ENCODE results near the gene ACACA. TPM values are rescaled to one million over a fixed set of nuclear protein-coding genes. Genes with fewer than 3 reads are reported as not detected.

Gene ACACA
- total and polyA plus RNA-seq, 9 of the 15 experiments (the other 6 are each of a cell fraction or from before 2014, with no cell fraction given), result 35.9 to 135 (median 88.4) TPM

GRCh38 chr17:37225465-37225864, 181.2 kb downstream of the ACACA start:
- POLR2A ChIA-PET, result interaction anchor here (1.0 to 1.4 kb wide), 3 partner anchors 10 to 49 kb away, joined by 3 to 4 read pairs (median 3); no protein-coding TSS in a partner anchor
- H3K4me1 ChIP-seq (replicated peaks in 1 of 2; ENCODE audit: control insufficient read depth in 2 of 2, insufficient read depth in 2 of 2, low read length in 2 of 2), result no peaks in the 10 kb centered on the region
- FAIRE-seq, result no peak
- no peak for TF ChIP-seq C11orf30 (IDR thresholded peaks at IDR 0.05; ENCODE audit: low read depth)
- TF ChIP-seq TFAM (CRISPR knock-in tag; conservative IDR thresholded peaks at IDR 0.05), result no peak
- TF ChIP-seq SMAD4 (CRISPR knock-in tag; conservative IDR thresholded peaks at IDR 0.05), result no peak
- TF ChIP-seq BRF2 (IDR thresholded peaks at IDR 0.05; ENCODE audit: borderline replicate concordance, insufficient read depth, insufficient read length), result no peak
- no peak for TF ChIP-seq SRF (CRISPR knock-in tag; IDR thresholded peaks at IDR 0.05)
- no peak for TF ChIP-seq GTF2B (IDR thresholded peaks at IDR 0.05; ENCODE audit: extremely low read depth, insufficient read length)
- TF ChIP-seq CBX8 (IDR thresholded peaks at IDR 0.05; ENCODE audit: borderline replicate concordance, extremely low read depth, low read depth, low read length, poor library complexity, severe bottlenecking), result no peak
- no peak for TF ChIP-seq ASH1L (IDR thresholded peaks at IDR 0.05; ENCODE audit: borderline replicate concordance, low read depth, partially characterized antibody)
- TF ChIP-seq CHD4 (IDR thresholded peaks at IDR 0.05; ENCODE audit: insufficient read depth, insufficient replicate concordance, low read depth, low read length, poor library complexity, severe bottlenecking), result no peak
- TF ChIP-seq THRB (CRISPR knock-in tag; conservative IDR thresholded peaks at IDR 0.05), result no peak
- TF ChIP-seq BRF1 (IDR thresholded peaks at IDR 0.05; ENCODE audit: borderline replicate concordance, extremely low read depth, insufficient read length), result no peak
- TF ChIP-seq ZNF212 (CRISPR knock-in tag; IDR thresholded peaks at IDR 0.05), result no peak
- TF ChIP-seq ZNF592 (IDR thresholded peaks at IDR 0.05), result no peak
- no peaks in the 10 kb centered on the region for H3K9me1 ChIP-seq (ENCODE audit: control insufficient read depth, insufficient read depth, low read length)
- in situ Hi-C loops (cut with MboI), result no loop called here
- intact Hi-C loops (cut with micrococcal nuclease), result no loop called here
- DNase-seq (ENCODE audit: extremely low read depth in 1 of 4, low spot score in 3 of 4), result no peak
- CTCF ChIA-PET (ENCODE audit: low intra/inter-chr PET ratio), result no interaction called here
- WGBS (ENCODE audit: insufficient coverage, low coverage, missing lambda C conversion rate), result 90% methylated on average over 4 of the region's 4 CpGs
- no peak overlapping the region for H3K9ac ChIP-seq (ENCODE audit: insufficient read depth in 1 of 2, low read depth in 2 of 2, low read length in 2 of 2)
- no peaks in the 10 kb centered on the region for H3K27me3 ChIP-seq (ENCODE audit: control insufficient read depth in 2 of 2, insufficient read depth in 2 of 2, low read length in 2 of 2)
- BruUV-seq (replicated peaks), result no TSS peak
- no peak overlapping the region for H3K27ac ChIP-seq (ENCODE audit: extremely low read depth, low read depth, low read length)
- H3K79me2 ChIP-seq (ENCODE audit: control insufficient read depth, insufficient read depth, low read length), result no peaks in the 10 kb centered on the region
- no peak for ATAC-seq
- no peaks in the 10 kb centered on the region for H3K9me3 ChIP-seq (replicated peaks; ENCODE audit: control insufficient read depth, insufficient read depth, low read depth, low read length)
- no peak overlapping the region for H3K4me2 ChIP-seq (ENCODE audit: insufficient read depth, low read length)
- H2AFZ ChIP-seq (ENCODE audit: low read depth, low read length), result no peak overlapping the region
- H3K36me3 ChIP-seq (ENCODE audit: control insufficient read depth, insufficient read depth, low read length), result peaks cover 78% of the 10 kb centered on the region
- H4K20me1 ChIP-seq (replicated peaks; ENCODE audit: control insufficient read depth, insufficient read depth, low read length), result no peaks in the 10 kb centered on the region
- H3K4me3 ChIP-seq, result no peak overlapping the region

All from K562 (cell line).